HepG2 (cell line): ENCODE results near the gene TM9SF4. TPM values are rescaled to one million over a fixed set of nuclear protein-coding genes. Genes with fewer than 3 reads are reported as not detected.

Experiments used
- ATAC-seq: fragments of 200-7000 bp; cut with Tn5 transposase; 3 replicates; pipeline ENCODE4 v1.9.1; 2020; ENCODE audit warnings: mild to moderate bottlenecking, moderate library complexity
- BruUV-seq: library from RNA; stranded (reverse); fragments of 400-500 nt; replicated peaks from 2 replicates; lab custom pipeline; 2021; lab: Mats Ljungman, UMichigan
- CTCF ChIA-PET: fragments of 300-600 bp; formaldehyde crosslinking; extraction: SDS; loops from one replicate; lab custom pipeline; 2021; ENCODE audit warnings: low total read pairs, inconsistent platforms, low intra/inter-chr PET ratio; lab: Yijun Ruan, JAX
- POLR2A ChIA-PET: fragments of 350-600 bp; sonication (Branson Sonifier 250); formaldehyde crosslinking; loops from one replicate; lab custom pipeline; 2020; ENCODE audit warnings: antibody characterized with exemption, inconsistent platforms; lab: Yijun Ruan, JAX
- DNase-seq: peaks from one replicate; pipeline ENCODE4 v3.0.0-alpha.2; 2015; ENCODE audit warnings: low spot score
- FAIRE-seq: peaks from 3 replicates; lab custom pipeline; 2011; peaks lifted over from hg19 to GRCh38; lab: Jason Lieb, UNC
- H2AFZ ChIP-seq: one replicate; pipeline ENCODE4 v1.6.1; 2011; ENCODE audit warnings: low read length, inconsistent platforms
- H3K27ac ChIP-seq: fragments of 300-600 bp; 3 replicates; pipeline ENCODE4 v1.8.0; 2011; ENCODE audit warnings: mixed run types, mild to moderate bottlenecking, mixed read lengths, low read length, inconsistent platforms; ENCODE audit not compliant: insufficient read depth; ENCODE audit errors: extremely low read length
- H3K27me3 ChIP-seq, 2 experiments: fragments of 200-600 bp in 1 of 2; 2 replicates in 1 of 2; 3 replicates in 1 of 2; pipeline versions ENCODE4 v1.6.0 to v1.8.0; 2011; ENCODE audit warnings: low read length in 2 of 2, mild to moderate bottlenecking in 2 of 2, moderate library complexity in 2 of 2, inconsistent platforms in 1 of 2; ENCODE audit not compliant: insufficient read depth in 2 of 2, control insufficient read depth in 1 of 2
- H3K36me3 ChIP-seq, 2 experiments: fragments of 200-600 bp in 1 of 2; replicated peaks in 1 of 2; 2 replicates in 1 of 2; 3 replicates in 1 of 2; pipeline versions ENCODE4 v1.5.1 to v1.8.0; 2011; ENCODE audit warnings: low read length in 2 of 2, inconsistent platforms in 1 of 2; ENCODE audit not compliant: insufficient read depth in 2 of 2, control insufficient read depth in 1 of 2
- H3K4me1 ChIP-seq: 2 replicates; pipeline ENCODE4 v1.5.1; 2012; ENCODE audit warnings: low read length, inconsistent platforms; ENCODE audit not compliant: insufficient read depth
- H3K4me2 ChIP-seq: 2 replicates; pipeline ENCODE4 v1.6.0; 2011; ENCODE audit warnings: low read depth, low read length, inconsistent platforms
- H3K4me3 ChIP-seq, 3 experiments: fragments of 200-600 bp in 1 of 3; sonication (generic), shearing (Covaris generic) in 1 of 3; replicated peaks in 1 of 3; 2 replicates each; pipeline ENCODE4 v1.5.1; 2011 to 2016; ENCODE audit warnings: low read length in 3 of 3, inconsistent platforms in 2 of 3, low read depth in 2 of 3, mild to moderate bottlenecking in 2 of 3, control low read depth in 1 of 3, mixed read lengths in 1 of 3; ENCODE audit not compliant: insufficient read depth in 1 of 3
- H3K79me2 ChIP-seq: one replicate; pipeline ENCODE4 v1.6.1; 2011; ENCODE audit warnings: low read length, inconsistent platforms; ENCODE audit not compliant: insufficient read depth
- H3K9ac ChIP-seq: 2 replicates; pipeline ENCODE4 v1.6.0; 2011; ENCODE audit warnings: mild to moderate bottlenecking, low read depth, low read length, inconsistent platforms; ENCODE audit not compliant: insufficient read depth
- H3K9me3 ChIP-seq: 2 replicates; pipeline ENCODE4 v1.5.1; 2012; ENCODE audit warnings: mild to moderate bottlenecking, low read length
- H4K20me1 ChIP-seq: 2 replicates; pipeline ENCODE4 v1.6.0; 2011; ENCODE audit warnings: inconsistent platforms, mild to moderate bottlenecking, low read length, moderate library complexity; ENCODE audit not compliant: insufficient read depth
- ATF5 ChIP-seq: sonication (generic); formaldehyde crosslinking; IDR thresholded peaks from 2 replicates; pipeline ENCODE4 v1.4.0; 2020; ENCODE audit warnings: mild to moderate bottlenecking, low read depth, missing genetic modification reagents
- CC2D1A ChIP-seq: sonication (generic); formaldehyde crosslinking; IDR thresholded peaks from 2 replicates; pipeline ENCODE4 v1.8.1; 2023; ENCODE audit warnings: mild to moderate bottlenecking, missing genetic modification reagents
- CENPT ChIP-seq: sonication (generic); formaldehyde crosslinking; IDR thresholded peaks from 2 replicates; pipeline ENCODE4 v1.8.0; 2022; ENCODE audit warnings: low read depth, mild to moderate bottlenecking, moderate library complexity, missing genetic modification reagents
- CERS6 ChIP-seq: sonication (generic); formaldehyde crosslinking; IDR thresholded peaks from 2 replicates; pipeline ENCODE4 v1.5.0; 2020; ENCODE audit warnings: missing genetic modification reagents
- EEA1 ChIP-seq: sonication (generic); formaldehyde crosslinking; IDR thresholded peaks from 2 replicates; pipeline ENCODE4 v1.5.1; 2020; ENCODE audit warnings: mild to moderate bottlenecking, missing genetic modification reagents, borderline replicate concordance
- ETV5 ChIP-seq: IDR thresholded peaks from 2 replicates; pipeline ENCODE4 v1.6.1; 2018; ENCODE audit warnings: missing biosample characterization, missing genetic modification reagents, inconsistent platforms, borderline replicate concordance
- GATAD2A ChIP-seq: IDR thresholded peaks from 2 replicates; pipeline ENCODE4 v1.6.1; 2016
- MTERF4 ChIP-seq: sonication (generic); formaldehyde crosslinking; IDR thresholded peaks from 2 replicates; pipeline ENCODE4 v1.8.0; 2023; ENCODE audit warnings: mild to moderate bottlenecking, missing genetic modification reagents
- NFYB ChIP-seq: sonication (generic); formaldehyde crosslinking; IDR thresholded peaks from 2 replicates; pipeline ENCODE4 v1.4.0; 2020; ENCODE audit warnings: missing genetic modification reagents
- PAWR ChIP-seq: sonication (generic); formaldehyde crosslinking; IDR thresholded peaks from 2 replicates; pipeline ENCODE4 v1.4.0; 2020; ENCODE audit warnings: missing genetic modification reagents, mild to moderate bottlenecking, borderline replicate concordance
- PCBP2 ChIP-seq: fragments of 200-400 bp; formaldehyde crosslinking; optimal IDR thresholded peaks from 2 replicates; pipeline ENCODE3; 2018; ENCODE audit warnings: low read length, low read depth; ENCODE audit not compliant: poor library complexity, severe bottlenecking
- TOE1 ChIP-seq: sonication (generic); formaldehyde crosslinking; IDR thresholded peaks from 2 replicates; pipeline ENCODE4 v1.4.0; 2020; ENCODE audit warnings: mild to moderate bottlenecking, missing genetic modification reagents
- ZFP41 ChIP-seq: sonication (generic); formaldehyde crosslinking; IDR thresholded peaks from 2 replicates; pipeline ENCODE4 v1.4.0; 2020; ENCODE audit warnings: mild to moderate bottlenecking, missing genetic modification reagents, borderline replicate concordance
- ZIK1 ChIP-seq: sonication (generic); formaldehyde crosslinking; IDR thresholded peaks from 2 replicates; pipeline ENCODE4 v1.5.0; 2020; ENCODE audit warnings: mild to moderate bottlenecking, low read depth, missing genetic modification reagents, borderline replicate concordance
- ZNF30 ChIP-seq: sonication (generic); formaldehyde crosslinking; IDR thresholded peaks from 2 replicates; pipeline ENCODE4 v1.5.0; 2020; ENCODE audit warnings: mild to moderate bottlenecking, missing genetic modification reagents
- ZNF343 ChIP-seq: sonication (generic); formaldehyde crosslinking; IDR thresholded peaks from 2 replicates; pipeline ENCODE4 v1.4.0; 2020; ENCODE audit warnings: mild to moderate bottlenecking, missing genetic modification reagents
- ZNF557 ChIP-seq: sonication (generic); formaldehyde crosslinking; IDR thresholded peaks from 2 replicates; pipeline ENCODE4 v1.4.0; 2020; ENCODE audit warnings: missing genetic modification reagents
- ZNF703 ChIP-seq: sonication (generic); formaldehyde crosslinking; IDR thresholded peaks from 2 replicates; pipeline ENCODE4 v1.5.1; 2020; ENCODE audit warnings: missing genetic modification reagents, mild to moderate bottlenecking, moderate library complexity, borderline replicate concordance
- ZNF737 ChIP-seq: sonication (generic); formaldehyde crosslinking; IDR thresholded peaks from 2 replicates; pipeline ENCODE4 v1.5.0; 2020; ENCODE audit warnings: missing genetic modification reagents, mild to moderate bottlenecking, borderline replicate concordance
- WGBS: methylation state at CpG from one replicate; pipeline ENCODE4 v1.1.6; 2017; ENCODE audit warnings: low lambda C conversion rate; 5-methylcytosine and 5-hydroxymethylcytosine counted together
- in situ Hi-C: cut with HindIII; loops from 2 replicates; pipeline ENCODE4 v1.10.0; 2017; ENCODE audit warnings: low pct_unique_long_range_greater_than_20kb; ENCODE audit not compliant: extremely low pct_ligation_motif_present
- intact Hi-C: fragments of 100-400 bp; cut with micrococcal nuclease; formaldehyde crosslinking; loops from one replicate; pipeline ENCODE4 v1.10.0; 2022; ENCODE audit not compliant: unreplicated experiment
- polyA plus RNA-seq, 8 experiments: library from polyadenylated mRNA; depleted of rRNA in 3 of 8; stranded (reverse) in 7 of 8; unstranded in 1 of 8; fragments of >200 nt; fragmentation: Illumina TruSeq in 4 of 8; extraction: Trizol in 4 of 8; gene quantifications; 2 replicates each; pipeline versions ENCODE4 v1.2.1 to v1.2.3, GENCODE V29; 2011 to 2016; ENCODE audit warnings: low read depth in 4 of 8, missing spikeins in 1 of 8, mixed read lengths in 1 of 8; ENCODE audit not compliant: insufficient read depth in 1 of 8
- total RNA-seq, 5 experiments: library from RNA; depleted of rRNA; stranded (reverse); fragments of >200 nt; fragmentation: Illumina TruSeq; extraction: Trizol; gene quantifications; 2 replicates each; pipeline ENCODE4 v1.2.3, GENCODE V29; 2016; ENCODE audit warnings: low read depth in 1 of 5

The TM9SF4 gene
- total and polyA plus RNA-seq, 2 of the 13 experiments (the other 11 are each of a cell fraction or from before 2014, with no cell fraction given), result 53.5 to 171 TPM

- in situ Hi-C loops, result no loop called here
- intact Hi-C loops, result loop anchor here (5.0 kb wide), 3 partner anchors 50 to 120 kb away; no protein-coding TSS in a partner anchor
- H4K20me1 ChIP-seq, result peaks cover 39% of the 10 kb centered on the region
- H3K9ac ChIP-seq, result peak overlapping the region; percentile 98
- DNase-seq, result no peak
- H3K4me1 ChIP-seq, result peaks cover 77% of the 10 kb centered on the region
- POLR2A ChIA-PET, result interaction anchor here (0.5 to 1.7 kb wide), 2 partner anchors 83 to 144 kb away, joined by 4 to 5 read pairs; no protein-coding TSS in a partner anchor
- H3K4me2 ChIP-seq, result peak overlapping the region; percentile 98
- no peak; the same call in 1 of the 3 replicates for ATAC-seq
- peaks cover 71% of the 10 kb centered on the region for H3K79me2 ChIP-seq
- H2AFZ ChIP-seq, result no peak overlapping the region
- CTCF ChIA-PET, result no interaction called here
- H3K4me3 ChIP-seq, result peak overlapping the region; percentile 91 to 99 (median 94)
- no TSS peak for BruUV-seq
- no peak for FAIRE-seq
- H3K9me3 ChIP-seq, result no peaks in the 10 kb centered on the region
- H3K36me3 ChIP-seq, result peaks cover 17 to 45% of the 10 kb centered on the region in 2 experiments
- peaks cover 0 to 7% of the 10 kb centered on the region in 2 experiments; a peak in 1 of 5 replicates for H3K27me3 ChIP-seq
- peak overlapping the region; percentile 69 for H3K27ac ChIP-seq
- 2% methylated on average over 25 of the region's 40 CpGs for WGBS
- TF ChIP-seq ZFP41 (CRISPR knock-in tag), result no peak
- TF ChIP-seq ZNF30 (CRISPR knock-in tag), result 0 out of 2 replicates have a peak, but pooled peaks have one; percentile 37
- peak; percentile 7; the same call in 1 of the 2 replicates for TF ChIP-seq ZNF343 (CRISPR knock-in tag)
- TF ChIP-seq PCBP2, result peak; percentile 28
- TF ChIP-seq MTERF4 (CRISPR knock-in tag), result 0 out of 2 replicates have a peak, but pooled peaks have one; percentile 5
- peak; percentile 57; the same call in 1 of the 2 replicates for TF ChIP-seq ZNF737 (CRISPR knock-in tag)
- no peak for TF ChIP-seq EEA1 (CRISPR knock-in tag)
- 0 out of 2 replicates have a peak, but pooled peaks have one; percentile 13 for TF ChIP-seq ZNF703 (CRISPR knock-in tag)
- peak; percentile 21; the same call in 1 of the 2 replicates for TF ChIP-seq TOE1 (CRISPR knock-in tag)
- TF ChIP-seq CC2D1A (CRISPR knock-in tag), result 0 out of 2 replicates have a peak, but pooled peaks have one; percentile 72
- TF ChIP-seq CERS6 (CRISPR knock-in tag), result 0 out of 2 replicates have a peak, but pooled peaks have one; percentile 60
- TF ChIP-seq PAWR (CRISPR knock-in tag), result 0 out of 2 replicates have a peak, but pooled peaks have one; percentile 39
- TF ChIP-seq NFYB (CRISPR knock-in tag), result peak; percentile 23; the same call in 1 of the 2 replicates
- TF ChIP-seq ATF5, result peak; percentile 30; the same call in 1 of the 2 replicates
- 0 out of 2 replicates have a peak, but pooled peaks have one; percentile 34 for TF ChIP-seq GATAD2A
- peak; percentile 24; the same call in 1 of the 2 replicates for TF ChIP-seq ZNF557 (CRISPR knock-in tag)
- TF ChIP-seq CENPT (CRISPR knock-in tag), result peak; percentile 2; the same call in 1 of the 2 replicates
- 0 out of 2 replicates have a peak, but pooled peaks have one; percentile 62 for TF ChIP-seq ZIK1 (CRISPR knock-in tag)
- TF ChIP-seq ETV5, result 0 out of 2 replicates have a peak, but pooled peaks have one; percentile 13
Measured at GRCh38 chr20:32206760-32207625, 97.5 kb downstream of the TM9SF4 start.
